Raji (cell line): ENCODE results near the gene SLC2A9.

ENCODE experiments used
- POLR2A ChIP-seq: IDR thresholded peaks from 2 replicates; pipeline ENCODE4 v1.6.1; 2011; ENCODE audit warnings: low read depth, low read length, control low read depth; ENCODE audit not compliant: insufficient read depth

The SLC2A9 gene

GRCh38 chr4:9885958-9886357 lies 135.3 kb downstream of the SLC2A9 start:
- no peak for TF ChIP-seq POLR2A

GRCh38 chr4:9880406-9881197 lies 140.7 kb downstream of the SLC2A9 start:
- TF ChIP-seq POLR2A: no peak

- no peak for TF ChIP-seq POLR2A
Observed at GRCh38 chr4:9877123-9877522, 144.2 kb downstream of the SLC2A9 start.

- TF ChIP-seq POLR2A: no peak
Observed at GRCh38 chr4:9875516-9875915, 145.8 kb downstream of the SLC2A9 start.

GRCh38 chr4:9874385-9874784 lies 146.9 kb downstream of the SLC2A9 start:
- TF ChIP-seq POLR2A: no peak

- TF ChIP-seq POLR2A: no peak
Observed at GRCh38 chr4:9870165-9870790, 151.0 kb downstream of the SLC2A9 start.

GRCh38 chr4:9867751-9868425 lies 153.4 kb downstream of the SLC2A9 start:
- no peak for TF ChIP-seq POLR2A

- TF ChIP-seq POLR2A: no peak
Observed at GRCh38 chr4:9866931-9867330, 154.4 kb downstream of the SLC2A9 start.

GRCh38 chr4:9861561-9861960 lies 159.7 kb downstream of the SLC2A9 start:
- no peak for TF ChIP-seq POLR2A

GRCh38 chr4:9859810-9860209 lies 161.5 kb downstream of the SLC2A9 start:
- TF ChIP-seq POLR2A: no peak

GRCh38 chr4:9849538-9849920 lies 171.8 kb downstream of the SLC2A9 start:
- TF ChIP-seq POLR2A: no peak

- no peak for TF ChIP-seq POLR2A
Observed at GRCh38 chr4:9847968-9848748, 173.1 kb downstream of the SLC2A9 start.

GRCh38 chr4:9845791-9846493 lies 175.4 kb downstream of the SLC2A9 start:
- TF ChIP-seq POLR2A: no peak

- no peak for TF ChIP-seq POLR2A
Observed at GRCh38 chr4:9841072-9841471, 180.2 kb downstream of the SLC2A9 start.

GRCh38 chr4:9835430-9835829 lies 185.9 kb downstream of the SLC2A9 start:
- no peak for TF ChIP-seq POLR2A
